HG02610 (cell line): Measurements from ENCODE around the gene HDAC4.
"Not testable (repeated sequence)": the region's sequence is repeated elsewhere in the genome, so short reads cannot be mapped to it uniquely, and the experiment has no call there.

Experiments used
- ATAC-seq: cut with Tn5 transposase; IDR thresholded peaks from one replicate; pipeline ENCODE4 v1.9.1; 2021; ENCODE audit warnings: mild to moderate bottlenecking, moderate library complexity; ENCODE audit not compliant: unreplicated experiment

The HDAC4 gene

GRCh38 chr2:239042046-239042445, 358.8 kb downstream of the HDAC4 start:
- ATAC-seq, result no peak

DNA sequence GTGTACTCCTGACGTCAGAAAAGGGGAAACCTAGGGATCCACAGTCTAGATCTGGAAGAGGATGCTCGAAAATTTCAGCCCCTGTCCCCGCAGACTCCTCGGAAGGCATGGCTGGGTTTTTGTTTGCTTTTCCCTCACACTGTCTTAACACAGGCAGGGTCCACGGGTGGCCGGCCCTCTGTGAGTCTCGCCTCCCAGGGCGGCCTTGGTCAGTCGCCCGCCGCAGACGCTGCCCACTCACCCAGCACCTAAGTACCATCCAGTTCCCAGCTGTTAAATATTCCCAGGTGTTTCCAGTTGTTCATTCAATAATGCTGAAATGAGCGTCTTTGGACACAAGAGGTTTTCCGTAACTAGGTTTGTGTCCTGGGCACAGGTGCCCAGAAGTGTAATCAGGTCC, 359.8 kb downstream of the HDAC4 start:
- no peak for ATAC-seq

DNA sequence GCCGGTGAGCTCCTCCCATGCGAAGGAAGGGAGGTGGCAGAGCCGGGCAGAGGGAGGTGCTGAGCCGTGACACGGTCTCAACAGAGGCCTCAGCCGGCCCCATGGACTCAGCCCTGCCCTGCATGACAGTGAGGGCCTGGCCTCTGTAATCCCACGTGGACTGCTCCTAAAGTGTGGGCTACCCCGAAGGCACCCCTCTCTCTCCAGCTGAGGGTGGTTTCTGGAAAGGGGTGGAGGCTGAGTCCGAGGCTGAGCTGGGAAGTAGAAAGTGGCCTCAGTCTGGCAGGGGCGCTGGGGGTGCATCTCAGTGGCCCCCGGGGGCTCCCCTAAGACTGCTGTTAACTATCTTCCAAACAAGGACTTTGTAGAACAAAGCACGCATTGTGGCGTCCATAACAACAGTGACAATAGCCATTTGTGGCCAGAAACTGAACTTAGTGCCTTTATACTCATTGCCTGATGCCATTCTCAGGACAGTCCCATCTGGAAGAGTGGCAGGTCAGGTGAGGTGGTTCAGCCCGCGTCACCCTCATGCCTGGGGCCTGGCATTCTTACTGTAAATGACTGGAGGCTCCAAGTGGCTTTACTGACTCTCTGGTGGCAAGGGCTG, 360.6 kb downstream of the HDAC4 start:
- no peak for ATAC-seq

GRCh38 chr2:239039479-239039861, 361.4 kb downstream of the HDAC4 start:
- ATAC-seq, result no peak

GRCh38 chr2:239038773-239039478, 361.9 kb downstream of the HDAC4 start:
- ATAC-seq, result no peak

- ATAC-seq, result not testable (repeated sequence)
Measured at GRCh38 chr2:239038284-239038683, 362.5 kb downstream of the HDAC4 start.

- no peak for ATAC-seq
Measured at GRCh38 chr2:239037559-239037910, 363.3 kb downstream of the HDAC4 start.

DNA sequence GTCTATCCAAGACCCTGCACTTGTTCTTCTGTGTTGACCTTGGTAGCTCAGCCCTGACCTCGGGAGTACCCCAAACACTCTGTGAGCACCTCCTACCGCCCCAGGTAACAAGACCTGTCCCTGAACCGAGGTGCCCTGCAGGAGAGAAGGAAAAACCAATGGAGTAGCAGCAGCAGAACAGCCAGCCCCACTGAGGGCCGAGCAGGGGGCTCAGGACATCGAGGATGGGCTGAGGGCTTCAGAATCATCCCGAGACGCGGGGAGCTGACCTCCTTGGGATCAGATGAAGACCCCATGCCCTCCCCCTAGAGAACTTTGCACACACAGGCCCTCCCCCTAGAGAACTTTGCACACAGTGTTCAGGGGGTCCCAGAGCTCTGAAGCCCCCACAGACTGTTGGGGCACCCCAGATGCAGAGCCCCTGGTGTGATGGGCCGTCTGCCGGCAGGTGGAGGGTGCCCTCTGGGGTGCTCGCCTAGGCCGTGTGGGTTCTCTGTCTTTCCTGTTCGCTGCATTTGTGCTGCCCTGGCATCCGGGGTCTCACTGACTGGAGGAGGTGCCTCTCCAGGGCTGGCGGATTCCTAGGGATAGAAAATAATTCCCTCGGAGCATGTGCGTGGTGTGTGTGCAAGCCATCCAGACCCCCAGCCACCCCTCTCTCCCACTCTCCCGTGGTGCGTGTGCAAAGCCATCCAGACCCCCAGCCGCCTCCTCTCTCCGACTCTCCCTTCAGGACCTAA, 363.8 kb downstream of the HDAC4 start:
- ATAC-seq, result no peak

- no peak for ATAC-seq
Measured at GRCh38 chr2:239035997-239036731, 364.7 kb downstream of the HDAC4 start.

GRCh38 chr2:239035361-239035814, 365.4 kb downstream of the HDAC4 start:
- no peak for ATAC-seq

- ATAC-seq, result no peak
Measured at GRCh38 chr2:239034561-239035341, 366.1 kb downstream of the HDAC4 start.

DNA sequence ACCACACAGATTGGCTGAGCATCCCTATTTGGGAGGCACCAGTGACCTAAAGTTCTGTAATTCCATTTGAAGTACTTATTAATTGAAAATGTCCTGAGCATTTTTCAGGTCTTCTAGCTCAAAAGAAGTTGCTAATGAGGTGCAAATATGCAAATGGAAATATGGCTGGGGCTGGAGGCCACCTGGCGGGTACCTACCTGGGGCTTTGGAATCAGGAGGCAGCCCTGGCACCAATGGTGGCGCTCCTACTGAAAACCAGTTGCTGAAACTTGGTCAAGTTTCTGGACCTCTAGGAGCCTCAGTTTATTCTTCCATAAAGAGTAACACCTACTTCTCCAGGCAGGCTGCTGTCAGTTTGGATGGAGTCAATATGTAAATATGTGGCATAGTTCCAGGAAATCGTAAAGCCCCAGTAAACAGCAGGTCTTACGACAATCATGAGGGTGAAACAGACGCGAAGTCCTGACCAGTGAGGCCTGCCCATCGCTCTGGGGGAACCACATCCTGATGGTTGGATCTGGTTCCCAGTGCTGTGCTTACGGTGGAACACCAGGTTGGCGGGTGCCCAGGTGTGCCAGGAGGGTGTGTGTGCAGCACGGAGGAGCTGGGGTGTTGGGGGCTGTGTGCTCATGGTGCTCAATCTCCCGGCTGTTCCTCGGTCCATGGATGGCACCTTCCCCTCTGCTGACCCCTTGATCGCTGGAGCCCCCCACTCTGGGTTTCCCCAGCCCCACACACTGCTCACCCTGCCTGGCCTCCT, 366.8 kb downstream of the HDAC4 start:
- ATAC-seq, result no peak

- ATAC-seq, result no peak
Measured at GRCh38 chr2:239029958-239030357, 370.9 kb downstream of the HDAC4 start.

DNA sequence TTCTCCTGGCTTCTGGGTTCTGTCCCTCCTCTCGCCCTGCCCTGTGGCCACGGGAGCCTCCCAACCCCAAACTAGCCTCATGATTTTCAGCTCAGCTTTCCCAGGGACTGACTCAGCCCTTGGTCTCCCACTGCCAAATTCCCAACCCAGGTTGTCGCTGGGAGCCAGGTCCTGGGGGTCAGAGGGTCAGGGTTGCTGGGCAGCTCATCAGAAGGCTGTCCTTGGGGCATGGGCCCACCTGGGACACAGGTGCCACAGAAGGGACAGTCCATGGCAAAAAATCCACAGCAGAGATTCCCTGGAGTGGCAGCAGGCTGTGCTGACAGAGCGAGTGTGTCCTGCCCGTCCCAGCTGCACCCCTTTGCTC, 372.6 kb downstream of the HDAC4 start:
- no peak for ATAC-seq

DNA sequence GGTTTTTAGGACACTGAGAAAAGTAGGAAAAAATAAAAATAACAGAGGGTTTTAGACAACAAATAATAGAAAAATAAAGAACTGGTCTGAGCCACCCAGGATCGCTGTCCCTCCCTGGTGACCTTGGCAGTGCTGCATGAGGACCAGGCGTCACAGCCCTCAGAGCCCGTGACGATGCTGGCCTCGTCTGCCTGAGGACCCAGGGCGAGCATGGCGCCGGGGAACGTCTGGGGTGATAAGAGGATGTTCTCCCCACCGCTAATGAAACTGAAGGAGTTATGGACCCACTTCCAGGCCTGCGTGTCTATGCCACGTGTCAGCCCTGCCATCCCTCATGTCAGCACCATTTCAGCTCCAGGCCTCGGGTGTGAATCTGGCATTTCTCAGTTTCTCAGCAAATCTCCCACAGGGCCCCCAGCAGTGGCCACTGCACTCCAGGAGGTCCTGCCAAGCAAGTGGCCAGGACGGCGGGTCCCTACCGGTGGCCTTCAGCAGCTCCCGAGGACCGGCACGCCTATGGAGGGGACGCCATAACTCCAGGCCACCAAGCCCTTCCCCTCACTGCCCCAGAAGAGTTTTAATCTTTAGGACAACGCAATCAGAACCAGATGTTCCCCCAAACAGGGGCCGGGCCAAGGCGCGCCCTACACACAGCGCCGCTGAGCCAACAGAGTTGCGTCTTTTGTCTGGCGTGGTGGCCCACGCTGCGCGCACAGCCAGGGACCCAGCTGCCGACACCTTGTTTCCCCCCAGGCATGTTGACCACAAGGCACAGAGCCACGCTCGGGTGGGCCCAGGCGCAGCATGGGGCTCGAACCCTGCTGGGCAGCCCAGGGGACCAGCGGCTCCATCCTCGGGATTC, 373.2 kb downstream of the HDAC4 start:
- ATAC-seq, result no peak

- no peak for ATAC-seq
Measured at GRCh38 chr2:239026711-239027361, 374.0 kb downstream of the HDAC4 start.

- ATAC-seq, result no peak
Measured at GRCh38 chr2:239025951-239026461, 374.8 kb downstream of the HDAC4 start.

DNA sequence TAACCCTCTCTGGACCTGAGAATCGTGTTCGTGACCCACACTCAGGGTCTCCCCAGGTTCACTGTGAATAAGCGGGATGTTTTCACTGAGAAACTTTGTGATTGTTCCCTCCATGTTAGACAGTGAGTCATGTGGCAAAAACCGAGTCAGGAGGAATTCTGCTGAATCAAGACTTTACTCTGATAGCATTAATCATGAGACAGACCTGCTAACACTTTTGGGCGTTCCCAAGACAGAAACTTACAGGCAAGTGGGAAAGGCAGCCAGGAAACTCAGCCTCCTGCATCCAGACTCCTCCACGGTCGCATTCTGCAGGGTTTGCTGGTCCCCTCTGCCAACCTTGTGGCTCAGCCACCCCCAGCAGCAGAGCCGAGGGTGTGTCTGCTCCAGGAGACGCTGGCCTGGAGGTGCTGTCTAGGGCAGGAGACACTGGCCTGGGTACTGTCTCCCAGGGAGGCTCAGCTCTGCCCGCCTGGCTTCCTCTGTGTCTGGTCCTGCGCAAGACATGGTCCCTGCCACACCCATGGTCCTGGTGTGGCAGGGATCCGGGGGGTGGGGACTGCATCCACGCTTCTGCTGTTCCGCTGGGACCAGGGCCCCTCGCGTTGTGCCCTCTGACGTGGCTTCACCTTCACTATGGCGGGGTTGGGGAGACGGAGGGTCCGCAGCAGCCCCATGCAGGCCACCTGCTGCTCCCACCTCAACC, 375.6 kb downstream of the HDAC4 start:
- ATAC-seq, result no peak
